ENCODE data around the gene SMYD5. TPM values are rescaled to one million over a fixed set of nuclear protein-coding genes. Genes with fewer than 3 reads are reported as not detected.

Gene SMYD5
- total and polyA plus RNA-seq, 9 of the 15 experiments (the other 6 are each of a cell fraction or from before 2014, with no cell fraction given), result 11.4 to 56.8 (median 32.0) TPM

DNA sequence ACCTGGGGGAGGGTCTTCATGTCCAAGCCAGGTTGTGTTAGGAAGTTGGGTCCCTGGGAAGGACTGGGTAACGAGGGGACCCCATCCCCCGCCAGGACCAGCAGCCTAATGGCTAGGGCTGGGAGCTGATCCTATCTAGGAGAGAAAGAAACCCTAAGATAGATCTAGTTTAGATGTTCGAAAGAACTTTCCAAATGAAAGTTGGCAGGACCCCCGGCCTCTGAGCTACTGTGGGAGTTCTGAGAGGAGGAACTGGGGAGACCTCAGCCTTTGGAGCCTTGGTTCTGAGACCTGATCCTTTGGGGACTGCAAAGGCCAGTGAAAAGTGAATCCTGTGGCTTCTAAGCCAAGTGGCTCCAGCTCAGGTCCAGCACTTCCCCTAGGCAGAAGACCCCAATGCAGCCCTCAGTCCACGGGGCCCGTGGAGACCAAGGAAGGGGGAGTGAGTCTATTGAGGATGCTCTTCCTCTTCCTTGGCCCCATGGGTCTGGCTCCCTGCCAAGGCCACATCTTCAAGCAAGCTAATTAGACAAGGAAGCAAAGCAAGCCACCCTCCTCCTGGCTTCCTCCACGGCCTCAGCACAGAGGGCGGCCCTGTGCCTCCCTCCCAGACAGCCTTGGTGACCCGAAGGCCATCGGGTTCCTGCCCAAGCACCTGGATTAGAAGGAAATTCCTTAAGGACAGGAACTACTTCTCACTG lies 43.5 kb downstream of the SMYD5 start:
- intact Hi-C loops (cut with micrococcal nuclease), result loop anchor here (5.0 to 10.0 kb wide), 2 partner anchors 80 to 273 kb away; no protein-coding TSS in a partner anchor
- Histone ChIP-seq H3K27me3 (ENCODE audit: control insufficient read depth in 2 of 2, insufficient read depth in 2 of 2, low read length in 2 of 2) (no peaks in the 10 kb centered on the region), H2AFZ (ENCODE audit: low read depth, low read length) (no peak overlapping the region), H3K9me3 (replicated peaks; ENCODE audit: control insufficient read depth, insufficient read depth, low read depth, low read length) (no peaks in the 10 kb centered on the region), H3K4me1 (replicated peaks in 1 of 2; ENCODE audit: control insufficient read depth in 2 of 2, insufficient read depth in 2 of 2, low read length in 2 of 2) (peaks cover 2 to 21% of the 10 kb centered on the region in 2 experiments; a peak in 3 of 5 replicates), H3K9ac (ENCODE audit: insufficient read depth in 1 of 2, low read depth in 2 of 2, low read length in 2 of 2) (peak overlapping the region in 1 of 2 experiments; percentile 47; a peak in 1 of 4 replicates), H3K9me1 (ENCODE audit: control insufficient read depth, insufficient read depth, low read length) (no peaks in the 10 kb centered on the region), H3K4me3 (no peak overlapping the region), H4K20me1 (replicated peaks; ENCODE audit: control insufficient read depth, insufficient read depth, low read length) (peaks cover 6% of the 10 kb centered on the region; the same call in 1 of the 2 replicates), H3K36me3 (ENCODE audit: control insufficient read depth, insufficient read depth, low read length) (peaks cover 24% of the 10 kb centered on the region), H3K4me2 (ENCODE audit: insufficient read depth, low read length) (no peak overlapping the region), H3K79me2 (ENCODE audit: control insufficient read depth, insufficient read depth, low read length) (no peaks in the 10 kb centered on the region), H3K27ac (ENCODE audit: extremely low read depth, low read depth, low read length) (no peak overlapping the region; the same call in 2 of the 3 replicates)
- ChIA-PET POLR2A (interaction anchor here (0.6 to 2.2 kb wide), 8 partner anchors 10 to 45 kb away, joined by 3 to 15 read pairs (median 6); partner anchors contain the start of gene CCT7), CTCF (ENCODE audit: low intra/inter-chr PET ratio) (no interaction called here)
- ATAC-seq (peak; percentile 13; the same call in 1 of the 3 replicates), DNase-seq (ENCODE audit: extremely low read depth in 1 of 4, low spot score in 3 of 4) (peak in 2 of 4 experiments; percentile 47 to 60), FAIRE-seq (peak; percentile 56)
- WGBS (ENCODE audit: insufficient coverage, low coverage, missing lambda C conversion rate), result 23% methylated on average over 10 of the region's 10 CpGs
- in situ Hi-C loops (cut with MboI), result no loop called here
- no TSS peak for BruUV-seq (replicated peaks)
- TF ChIP-seq SPI1 (IDR thresholded peaks at IDR 0.05; ENCODE audit: borderline replicate concordance, low read depth, low read length), result peak; percentile 62; the same call in 1 of the 2 replicates
- TF ChIP-seq RNF219 (CRISPR knock-in tag; IDR thresholded peaks at IDR 0.05), result no peak
- no peak for TF ChIP-seq ZNF766 (CRISPR knock-in tag; conservative IDR thresholded peaks at IDR 0.05)
- TF ChIP-seq STAT6 (CRISPR knock-in tag; IDR thresholded peaks at IDR 0.05), result no peak
- no peak for TF ChIP-seq ARID2 (IDR thresholded peaks at IDR 0.05)
- TF ChIP-seq CTBP1 (IDR thresholded peaks at IDR 0.05; ENCODE audit: borderline replicate concordance), result peak; percentile 52; the same call in 1 of the 2 replicates
- TF ChIP-seq FOXP4 (CRISPR knock-in tag; IDR thresholded peaks at IDR 0.05; ENCODE audit: borderline replicate concordance), result no peak
- no peak for TF ChIP-seq FUS (optimal IDR thresholded peaks at IDR 0.05; ENCODE audit: low read depth, low read length)
- no peak for TF ChIP-seq ZNF253 (CRISPR knock-in tag; conservative IDR thresholded peaks at IDR 0.05)
- TF ChIP-seq HNRNPUL1 (IDR thresholded peaks at IDR 0.05; ENCODE audit: low read length), result no peak
- no peak for TF ChIP-seq BRD9 (IDR thresholded peaks at IDR 0.05; ENCODE audit: low read depth, partially characterized antibody)
- no peak for TF ChIP-seq BACH1 (tag; IDR thresholded peaks at IDR 0.05)
- TF ChIP-seq TEAD4 (IDR thresholded peaks at IDR 0.05; ENCODE audit: low read length), result no peak
- TF ChIP-seq TEAD4 (CRISPR knock-in tag; IDR thresholded peaks at IDR 0.05; ENCODE audit: borderline replicate concordance), result no peak
- no peak for TF ChIP-seq ZNF561 (CRISPR knock-in tag; conservative IDR thresholded peaks at IDR 0.05)
- TF ChIP-seq SP1 (CRISPR knock-in tag; IDR thresholded peaks at IDR 0.05), result no peak

Data from K562 (cell line).